A204.1 (cell line): ENCODE measurements around the gene MAP4K3.
"Not testable (repeated sequence)": the region's sequence is repeated elsewhere in the genome, so short reads cannot be mapped to it uniquely, and the experiment has no call there.

ENCODE experiments used
- FAIRE-seq: peaks from 2 replicates; lab custom pipeline; 2012; peaks lifted over from hg19 to GRCh38; lab: Jason Lieb, UNC

MAP4K3 gene

DNA sequence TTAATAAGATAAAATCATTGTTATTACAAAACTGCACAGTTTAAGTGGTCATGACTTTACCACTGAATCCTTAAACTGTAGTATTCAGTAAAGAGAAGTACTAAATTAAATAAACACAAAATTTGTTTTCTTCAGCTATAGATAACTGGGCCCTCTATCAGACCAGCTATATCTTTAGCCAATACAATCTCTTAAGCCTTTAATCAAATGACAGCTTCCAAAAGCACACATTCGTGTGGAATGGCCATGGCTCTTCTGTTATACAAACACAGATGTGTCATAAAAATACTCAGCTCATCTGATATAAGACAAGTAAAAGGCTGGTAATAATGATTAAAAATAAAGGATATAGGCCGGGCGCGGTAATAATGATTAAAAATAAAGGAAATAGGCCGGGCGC is 135.7 kb downstream of the MAP4K3 start:
- FAIRE-seq: no peak

DNA sequence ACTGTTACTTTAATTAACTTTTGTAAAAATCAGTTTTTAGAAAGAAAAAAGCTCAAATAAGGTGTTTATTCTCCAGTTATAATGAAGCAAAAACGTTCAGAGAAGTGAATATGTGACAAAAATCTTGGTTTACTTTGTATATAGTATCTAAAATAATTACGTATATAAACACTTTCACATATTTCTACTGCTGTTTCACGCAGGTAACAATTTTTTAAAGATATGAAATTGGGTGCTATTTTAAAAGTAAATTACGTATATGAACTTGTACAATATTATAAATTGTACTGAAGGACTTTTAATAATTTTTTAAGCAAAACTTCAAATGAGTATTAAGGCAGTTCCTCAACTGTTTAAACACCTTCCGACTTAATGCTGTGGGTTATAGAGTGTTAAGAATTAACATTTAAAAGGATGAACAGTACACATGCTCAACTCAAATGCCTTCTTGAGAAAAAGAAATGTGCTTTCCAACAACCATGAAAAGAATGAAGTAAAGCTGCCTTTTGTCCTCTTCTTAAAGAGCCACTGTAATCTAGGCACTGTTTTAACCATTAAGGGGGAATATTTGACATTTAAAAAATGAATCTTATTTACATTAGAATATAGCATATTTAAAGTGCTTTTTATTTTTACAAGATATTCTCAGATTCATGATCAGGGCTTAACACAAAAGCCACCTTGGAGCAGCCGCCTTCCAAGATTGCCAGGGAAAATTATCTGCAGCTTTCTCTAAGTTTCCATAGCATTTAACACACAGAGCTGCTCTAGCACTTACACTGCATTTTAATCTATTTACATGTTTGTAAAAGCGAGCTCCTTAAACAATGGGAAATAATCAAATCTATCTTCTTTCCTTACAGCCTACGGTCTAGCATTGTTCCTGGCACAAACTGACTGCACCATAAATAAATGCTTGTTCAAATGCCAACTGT is 136.8 kb downstream of the MAP4K3 start:
- no peak for FAIRE-seq

DNA sequence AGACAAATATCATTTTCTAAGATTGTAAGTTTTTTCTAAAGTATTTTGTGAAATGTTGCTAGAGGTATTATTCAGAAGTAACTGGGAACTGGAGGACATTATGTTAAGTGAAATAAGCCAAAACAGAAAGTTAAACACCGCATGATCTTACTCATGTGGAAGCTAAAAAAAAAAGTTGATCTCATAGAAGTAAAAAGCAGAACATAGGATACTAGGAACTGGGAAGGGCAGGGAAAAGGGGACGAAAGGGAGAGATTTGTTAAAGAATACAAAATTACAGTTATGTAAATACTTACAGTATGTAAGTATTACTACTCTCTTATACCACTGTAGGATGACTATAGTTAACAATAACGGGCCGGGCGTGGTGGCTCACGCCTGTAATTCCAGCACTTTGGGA is 146.7 kb downstream of the MAP4K3 start:
- no peak for FAIRE-seq

DNA sequence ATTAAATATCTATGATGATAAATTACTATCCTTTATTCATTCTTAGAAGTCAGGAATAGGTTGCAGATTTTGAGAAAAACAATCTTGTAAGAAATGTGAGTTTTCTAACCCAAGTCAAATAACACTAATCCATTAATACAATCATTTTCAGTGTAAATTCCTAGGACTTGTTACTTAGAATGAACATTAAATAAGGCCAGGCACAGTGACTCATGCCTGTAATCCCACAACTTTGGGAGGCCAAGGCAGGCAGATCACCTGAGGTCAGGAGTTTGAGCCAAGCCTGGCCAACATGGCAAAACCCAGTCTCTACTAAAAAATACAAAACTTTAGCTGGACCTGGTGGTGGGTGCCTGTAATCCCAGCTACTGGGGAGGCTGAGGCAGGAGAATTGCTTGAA is 147.5 kb downstream of the MAP4K3 start:
- no peak for FAIRE-seq

DNA sequence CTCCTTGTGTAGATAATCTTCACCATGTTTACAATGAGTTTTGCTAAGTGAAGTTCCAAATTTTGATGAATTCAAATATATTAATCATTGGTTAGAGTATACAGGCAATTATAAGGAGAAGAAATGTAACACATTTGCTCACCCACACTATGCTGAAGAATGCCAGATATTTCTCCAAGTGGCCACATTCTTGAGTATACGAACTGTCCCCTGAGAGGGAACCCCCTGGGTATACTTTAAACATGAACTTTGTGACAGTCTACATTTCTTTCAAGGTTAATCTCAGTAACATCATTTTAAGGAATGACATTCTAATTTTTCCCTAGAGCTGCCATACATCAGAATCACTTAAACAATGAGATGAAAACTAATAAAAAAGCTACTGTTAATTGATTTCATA is 153.5 kb downstream of the MAP4K3 start:
- no peak for FAIRE-seq

DNA sequence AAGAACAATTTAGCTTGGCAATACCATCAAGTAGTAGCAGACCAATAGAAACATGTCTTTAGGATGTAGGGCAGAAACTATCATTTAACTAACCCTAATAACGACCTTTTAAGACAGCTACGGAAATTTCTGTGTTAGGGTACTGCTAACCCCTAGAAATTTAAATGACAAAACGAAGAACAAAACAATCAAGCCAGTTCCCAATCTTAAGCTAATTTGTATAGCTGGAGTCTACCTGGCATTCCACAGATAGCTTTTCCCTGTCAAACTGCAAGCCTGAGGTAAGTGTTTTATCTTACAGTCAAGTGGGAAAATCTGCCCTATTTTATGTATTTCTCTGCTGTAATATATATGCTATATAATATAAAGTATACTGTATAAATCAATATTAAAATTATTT is 155.7 kb downstream of the MAP4K3 start:
- no peak for FAIRE-seq

DNA sequence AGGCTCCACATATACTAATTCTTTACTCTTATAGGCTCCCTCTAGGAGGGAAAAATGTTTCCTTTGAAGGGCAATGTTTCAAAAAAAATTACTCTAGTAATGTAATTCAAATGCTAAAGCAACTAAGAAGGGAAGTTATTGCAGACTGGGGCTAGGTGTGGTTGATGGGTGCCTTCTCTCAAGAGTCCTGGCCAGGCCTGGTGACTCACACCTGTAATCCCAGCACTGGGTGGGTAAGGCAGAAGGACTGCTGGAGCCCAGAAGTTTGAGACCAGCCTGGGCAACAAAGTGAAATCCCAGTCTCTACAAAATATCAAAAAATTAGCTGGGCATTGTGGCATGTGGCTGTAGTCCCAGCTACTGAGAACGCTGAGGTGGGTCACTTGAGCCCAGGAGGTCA is 162.1 kb downstream of the MAP4K3 start:
- no peak for FAIRE-seq

DNA sequence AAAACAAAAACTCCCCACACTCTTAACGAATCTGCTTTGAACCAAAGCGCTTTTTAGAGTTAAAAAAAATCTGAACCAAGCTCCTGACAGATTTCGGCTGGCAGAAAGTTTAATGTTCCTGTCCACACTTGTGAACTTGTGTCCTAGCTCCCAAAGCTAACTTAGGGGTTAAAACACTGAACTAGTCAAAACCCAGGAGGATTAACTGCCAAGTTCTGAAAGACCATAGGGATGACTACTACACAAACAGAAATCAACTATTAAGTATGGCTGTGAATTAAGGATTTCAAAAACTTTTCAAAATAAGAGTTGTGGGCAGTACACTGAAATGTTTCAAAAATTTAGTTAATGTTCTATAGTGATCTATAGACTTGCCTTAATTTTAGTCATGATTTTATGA is 167.1 kb downstream of the MAP4K3 start:
- no peak for FAIRE-seq

DNA sequence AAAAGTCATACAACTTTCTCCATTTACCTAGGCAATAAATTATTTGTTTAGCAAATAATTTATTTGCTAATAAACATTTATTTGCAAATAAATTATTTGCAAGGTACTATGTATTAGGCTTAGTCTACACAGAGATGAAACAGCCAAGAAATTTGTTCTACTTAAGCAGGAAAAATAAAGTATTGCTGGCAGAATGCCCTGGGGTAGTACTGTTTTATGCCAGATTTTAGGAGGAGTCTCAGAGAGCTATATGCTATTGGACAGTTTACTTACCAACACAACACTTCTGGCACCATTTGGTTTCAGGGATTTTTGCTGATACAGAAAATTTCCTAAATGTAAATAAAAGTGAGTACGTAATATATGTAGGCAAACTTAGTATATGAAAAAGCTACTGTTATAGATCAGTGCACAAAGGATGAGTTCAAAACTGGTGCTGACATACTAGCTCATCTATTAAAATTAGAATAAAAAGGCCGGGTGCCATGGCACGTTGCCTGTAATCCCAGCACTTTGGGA is 170.1 kb downstream of the MAP4K3 start:
- no peak for FAIRE-seq

DNA sequence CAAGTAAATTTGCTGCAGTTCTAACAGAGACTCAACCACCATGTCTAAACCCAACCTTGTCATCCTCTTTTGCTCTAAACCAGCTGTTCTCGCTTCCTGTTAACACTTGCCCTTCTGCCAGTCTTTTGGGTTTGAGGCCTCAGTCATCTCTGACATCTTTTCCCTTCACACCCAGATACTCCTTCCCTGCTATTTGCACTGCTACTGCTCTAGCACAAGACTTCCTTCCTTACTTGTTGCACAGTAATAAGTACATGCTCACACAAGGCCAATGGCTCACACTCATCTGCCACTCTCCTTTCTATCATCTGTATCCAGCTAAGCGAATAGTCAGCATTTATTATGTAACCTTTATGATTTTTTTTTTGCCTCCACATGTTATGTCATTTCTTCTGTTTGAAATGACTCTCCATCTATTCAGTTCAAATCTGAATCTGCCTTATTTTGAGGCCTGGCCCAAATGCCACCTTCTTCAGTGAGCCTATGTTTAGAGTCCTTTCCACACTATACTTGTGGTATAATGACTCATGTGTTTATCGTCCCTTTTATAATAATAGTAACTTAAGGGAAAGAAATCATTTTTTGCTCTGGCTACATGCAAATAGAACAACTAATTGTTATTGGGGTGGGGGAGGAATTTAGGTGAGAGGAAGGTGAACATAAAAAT is 170.8 kb downstream of the MAP4K3 start:
- FAIRE-seq: no peak

DNA sequence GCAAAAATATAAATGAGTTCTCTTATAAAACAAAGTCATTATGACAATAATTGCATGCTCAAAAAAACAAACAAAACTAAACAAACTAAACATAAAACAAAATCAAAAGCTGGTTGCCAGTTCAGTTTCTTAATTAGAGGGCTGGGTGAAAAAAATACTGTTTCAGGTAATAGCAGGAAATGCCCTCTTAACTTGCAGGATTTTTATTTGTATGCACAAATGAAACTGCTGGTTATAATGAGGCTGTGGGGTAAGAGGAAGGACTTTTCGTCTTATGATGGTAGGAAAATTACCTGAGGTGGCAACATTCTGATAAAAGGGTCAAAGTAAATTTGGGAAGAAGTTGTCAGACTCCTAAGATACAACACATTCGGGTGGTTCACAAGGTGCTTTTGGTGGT is 171.8 kb downstream of the MAP4K3 start:
- FAIRE-seq: no peak

DNA sequence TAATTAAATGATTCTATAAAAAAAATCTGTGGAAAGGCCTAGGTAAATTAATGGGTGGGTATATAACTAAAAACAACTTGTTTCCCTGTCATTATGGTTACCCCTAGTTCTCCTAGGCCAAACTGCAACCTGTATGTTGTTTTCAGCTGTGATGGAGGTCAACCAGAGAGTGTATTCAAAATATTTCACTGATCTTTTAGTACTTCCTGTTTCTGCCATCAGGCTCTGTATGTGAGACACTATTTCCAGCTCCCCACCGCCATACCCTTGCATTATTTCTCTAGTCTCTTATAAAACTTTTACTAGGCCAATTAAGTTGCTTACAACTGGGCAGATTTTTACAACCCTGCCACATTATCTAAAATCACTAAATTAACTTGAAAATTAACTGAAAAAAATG is 172.4 kb downstream of the MAP4K3 start:
- FAIRE-seq: no peak

DNA sequence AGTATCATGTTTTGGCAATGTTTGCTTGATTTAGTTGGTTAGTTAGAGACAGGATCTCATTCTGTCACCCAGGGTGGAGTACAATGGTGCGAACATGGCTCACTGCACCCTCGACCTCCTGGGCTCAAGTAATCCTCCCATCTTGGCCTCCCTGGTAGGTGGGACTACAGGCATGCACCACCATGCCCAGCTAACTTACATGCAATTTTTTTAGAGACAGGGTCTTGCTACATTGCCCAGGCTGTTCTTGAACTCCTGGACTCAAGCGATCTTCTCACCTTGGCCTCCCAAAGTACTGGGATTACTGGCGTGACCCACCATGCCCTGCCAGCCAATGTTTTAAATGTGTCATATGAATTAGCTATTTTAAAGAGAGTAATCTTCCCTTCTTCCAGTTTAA is 177.0 kb downstream of the MAP4K3 start:
- no peak for FAIRE-seq

DNA sequence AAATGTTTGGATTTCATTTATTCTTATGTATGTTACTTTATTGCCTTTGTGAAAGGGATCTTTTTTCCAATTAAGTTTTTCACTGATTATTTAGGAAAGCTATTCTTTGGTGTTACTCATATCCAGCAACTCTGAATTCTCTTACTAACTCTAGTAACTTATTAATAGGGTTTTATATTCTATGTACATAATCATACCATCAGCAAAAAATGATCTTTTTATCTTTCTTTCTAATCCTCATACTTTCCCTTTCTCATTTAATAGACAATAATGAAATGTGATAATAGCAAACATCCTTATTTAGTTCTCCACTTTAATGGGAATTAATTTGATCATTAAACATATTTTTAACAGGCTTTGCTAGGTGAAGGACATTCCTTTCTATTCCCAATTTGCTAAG is 181.0 kb downstream of the MAP4K3 start:
- no peak for FAIRE-seq

DNA sequence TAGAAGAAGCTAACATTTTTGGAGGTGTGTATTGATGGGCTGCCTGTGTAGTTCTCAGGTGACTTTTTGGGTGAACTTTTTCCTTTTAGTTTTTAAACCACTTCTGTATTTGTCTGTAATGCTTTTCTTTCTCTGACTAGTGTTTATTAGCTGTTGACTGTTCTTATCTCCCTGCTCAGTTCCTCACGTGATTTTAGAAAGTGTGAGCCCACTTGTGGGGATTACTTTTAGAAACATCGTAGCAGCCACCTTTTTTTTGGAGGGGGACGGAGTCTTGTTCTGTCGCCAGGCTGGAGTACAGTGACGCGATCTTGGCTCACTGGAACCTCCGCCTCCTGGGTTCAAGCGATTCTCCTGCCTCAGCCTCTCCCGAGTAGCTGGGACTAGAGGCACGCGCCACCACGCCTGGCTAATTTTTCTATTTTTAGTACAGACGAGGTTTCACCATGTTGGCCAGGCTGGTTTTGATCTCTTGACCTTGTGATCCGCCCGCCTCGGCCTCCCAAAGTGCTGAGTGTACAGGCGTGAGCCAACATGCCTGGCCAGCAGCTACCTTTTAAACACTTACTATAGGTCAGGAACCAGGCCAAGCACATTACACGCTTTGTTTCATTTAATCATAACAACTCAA is 184.1 kb downstream of the MAP4K3 start:
- FAIRE-seq: no peak

DNA sequence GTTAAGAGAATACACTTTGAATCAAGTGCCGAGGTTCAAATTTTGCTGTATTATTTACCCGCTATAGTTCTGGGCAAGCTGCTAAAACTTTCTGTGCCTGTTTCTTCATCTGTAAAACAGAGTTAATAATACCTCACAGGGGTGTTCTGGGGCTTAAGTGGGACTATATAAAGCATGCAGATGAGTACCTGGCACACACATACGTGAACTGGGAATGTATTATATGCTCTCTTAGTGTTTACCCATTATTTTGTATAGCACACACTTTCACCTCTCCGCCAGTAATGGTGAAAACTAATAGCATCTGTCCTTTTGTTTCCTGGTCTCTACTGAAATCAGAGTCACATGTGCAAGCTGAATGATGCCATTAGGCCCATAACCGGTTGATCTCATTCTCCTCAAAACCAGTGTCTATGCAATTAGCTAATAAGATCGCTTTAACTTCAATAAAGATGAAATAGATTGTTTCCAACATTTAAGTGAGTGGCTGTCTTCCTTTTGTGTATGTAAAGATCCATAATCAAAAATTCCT is 189.5 kb downstream of the MAP4K3 start:
- FAIRE-seq: no peak

DNA sequence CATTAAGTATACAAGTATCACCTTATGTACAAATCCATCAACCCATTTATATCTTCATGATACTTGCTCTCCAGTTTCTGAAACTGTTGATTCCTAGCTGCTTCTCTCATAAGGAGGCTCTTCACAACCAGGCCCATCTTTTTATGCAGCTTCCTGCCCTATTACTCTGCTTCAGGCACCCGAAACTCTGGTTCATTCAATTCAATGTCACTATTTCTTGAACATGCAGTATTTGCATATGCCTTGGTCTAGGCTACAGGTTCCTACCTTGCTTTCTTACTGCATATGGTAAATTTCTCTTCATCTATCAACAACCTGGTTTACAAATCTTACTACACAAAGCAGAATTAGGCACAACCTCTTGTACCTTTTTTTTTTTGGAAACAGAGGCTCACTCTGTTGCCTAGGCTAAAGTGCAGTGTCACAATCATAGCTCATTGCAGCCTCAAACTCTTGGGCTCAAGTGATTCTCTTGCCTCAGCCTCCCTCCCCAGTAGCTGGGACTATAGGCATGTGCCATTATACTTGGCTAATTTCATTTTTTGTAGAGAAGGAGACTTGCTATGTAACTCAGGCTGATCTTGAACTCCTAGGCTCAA is 190.6 kb downstream of the MAP4K3 start:
- no peak for FAIRE-seq

DNA sequence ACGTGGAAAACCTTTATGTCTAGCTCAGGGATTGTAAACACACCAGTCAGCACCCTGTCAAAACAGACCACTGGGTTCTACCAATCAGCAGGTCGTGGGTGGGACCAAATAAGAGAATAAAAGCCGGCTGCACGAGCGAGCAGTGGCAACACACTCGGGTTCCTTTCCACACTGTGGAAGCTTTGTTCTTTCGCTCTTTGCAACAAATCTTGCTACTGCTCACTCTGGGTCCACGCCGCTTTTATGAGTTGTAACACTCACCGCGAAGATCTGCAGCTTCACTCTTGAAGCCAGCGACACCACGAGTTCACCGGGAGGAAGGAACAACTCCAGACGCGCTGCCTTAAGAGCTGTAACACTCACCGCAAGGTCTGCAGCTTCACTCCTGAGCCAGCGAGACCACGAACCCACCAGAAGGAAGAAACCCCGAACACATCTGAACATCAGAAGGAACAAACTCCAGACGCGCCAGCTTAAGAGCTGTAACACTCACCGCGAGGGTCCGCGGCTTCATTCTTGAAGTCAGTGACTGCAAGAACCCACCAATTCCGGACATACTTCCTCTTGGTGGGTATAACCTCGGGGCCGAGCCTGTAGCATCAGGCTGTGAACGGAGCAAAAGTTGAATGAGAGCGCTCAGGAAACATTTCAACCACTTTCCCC is 192.0 kb downstream of the MAP4K3 start:
- not testable (repeated sequence) for FAIRE-seq

DNA sequence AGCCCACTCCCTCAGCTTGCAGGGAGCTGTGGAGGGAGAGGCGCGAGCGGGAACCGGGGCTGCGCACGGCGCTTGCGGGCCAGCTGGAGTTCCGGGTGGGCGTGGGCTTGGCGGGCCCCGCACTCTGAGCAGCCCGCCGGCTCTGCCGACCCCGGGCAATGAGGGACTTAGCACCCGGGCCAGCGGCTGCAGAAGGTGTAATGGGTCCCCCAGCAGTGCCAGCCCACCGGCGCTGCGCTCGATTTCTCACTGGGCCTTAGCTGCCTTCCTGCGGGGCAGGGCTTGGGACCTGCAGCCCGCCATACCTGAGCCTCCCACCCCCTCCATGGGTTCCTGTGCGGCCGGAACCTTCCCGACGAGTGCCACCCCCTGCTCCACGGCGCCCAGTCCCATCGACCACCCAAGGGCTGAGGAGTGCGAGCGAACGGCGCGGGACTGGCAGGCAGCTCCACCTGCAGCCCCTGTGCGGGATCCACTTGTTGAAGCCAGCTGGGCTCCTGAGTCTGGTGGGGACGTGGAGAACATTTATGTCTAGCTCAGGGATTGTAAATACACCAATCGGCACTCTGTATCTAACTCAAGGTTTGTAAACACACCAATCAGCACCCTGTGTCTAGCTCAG is 192.7 kb downstream of the MAP4K3 start:
- not testable (repeated sequence) for FAIRE-seq

DNA sequence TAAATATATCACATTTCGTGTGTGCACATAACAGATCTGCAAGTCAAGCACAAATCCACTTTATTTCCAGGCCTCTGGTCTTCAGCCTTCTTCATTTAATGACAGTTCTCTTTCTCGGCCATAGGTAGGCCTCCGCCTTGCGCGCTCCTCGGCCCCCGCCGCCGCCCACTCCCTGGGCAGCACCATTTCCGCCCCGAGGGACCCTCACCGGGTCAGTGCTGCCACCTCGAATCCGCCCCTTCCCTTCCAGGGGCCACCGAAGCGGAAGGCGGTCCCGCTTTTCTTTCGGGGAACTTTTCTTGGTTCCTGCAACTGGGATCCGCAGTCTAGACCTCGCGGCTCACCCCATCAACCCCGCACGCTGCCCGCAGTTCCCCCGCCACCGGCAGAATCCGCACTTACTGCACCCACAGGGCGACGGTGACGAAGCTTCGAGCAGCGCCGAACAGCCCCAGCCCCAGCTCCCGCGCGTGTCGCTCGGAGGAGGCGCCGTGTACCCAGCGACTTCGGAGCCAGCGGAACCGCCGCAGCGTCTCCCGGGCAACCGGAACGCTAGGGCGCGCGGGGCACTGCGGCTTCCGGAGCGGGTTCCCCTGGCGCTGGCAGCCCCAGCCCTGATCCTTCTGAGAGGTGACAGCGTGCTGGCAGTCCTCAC is 193.5 kb downstream of the MAP4K3 start, which contains the start of gene CDKL4:
TSS of gene CDKL4 (minus strand) at position 502 of the 655 bp plus-strand sequence.
- no peak for FAIRE-seq

DNA sequence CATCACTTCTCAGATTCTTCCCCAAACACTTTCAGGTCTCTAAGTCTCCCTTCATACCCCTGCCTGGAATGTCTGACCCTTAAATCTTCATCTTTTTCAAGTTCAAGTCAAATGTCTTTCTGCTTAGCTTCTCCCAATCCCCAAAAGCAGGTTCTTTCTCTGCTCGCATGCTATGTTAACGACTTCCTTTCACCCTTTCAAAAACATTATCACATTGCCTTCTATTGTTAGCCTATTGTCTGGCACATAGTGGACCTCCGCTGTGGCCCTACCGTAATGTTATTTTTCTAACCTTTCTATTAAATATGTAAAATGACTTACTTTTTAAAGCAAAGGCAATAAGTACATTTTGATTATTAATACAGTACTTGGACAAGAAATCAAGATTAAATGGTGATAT is 195.5 kb downstream of the MAP4K3 start:
- FAIRE-seq: no peak
